Stimulated activated CD4-positive, alpha-beta T cell treated with anti-CD3 and anti-CD28 coated beads, Interleukin-1b, Interleukin-23, amount 100 ng/mL, for 24 hours (primary cell): ENCODE measurements around the gene CENATAC.
"Not testable (repeated sequence)": the region's sequence is repeated elsewhere in the genome, so short reads cannot be mapped to it uniquely, and the experiment has no call there.

Source experiments
- DNase-seq, 4 experiments: peaks; one replicate each; pipeline ENCODE4 v3.0.0-alpha.2; 2020; ENCODE audit warnings: low read depth in 4 of 4, low spot score in 1 of 4

CENATAC gene

DNA sequence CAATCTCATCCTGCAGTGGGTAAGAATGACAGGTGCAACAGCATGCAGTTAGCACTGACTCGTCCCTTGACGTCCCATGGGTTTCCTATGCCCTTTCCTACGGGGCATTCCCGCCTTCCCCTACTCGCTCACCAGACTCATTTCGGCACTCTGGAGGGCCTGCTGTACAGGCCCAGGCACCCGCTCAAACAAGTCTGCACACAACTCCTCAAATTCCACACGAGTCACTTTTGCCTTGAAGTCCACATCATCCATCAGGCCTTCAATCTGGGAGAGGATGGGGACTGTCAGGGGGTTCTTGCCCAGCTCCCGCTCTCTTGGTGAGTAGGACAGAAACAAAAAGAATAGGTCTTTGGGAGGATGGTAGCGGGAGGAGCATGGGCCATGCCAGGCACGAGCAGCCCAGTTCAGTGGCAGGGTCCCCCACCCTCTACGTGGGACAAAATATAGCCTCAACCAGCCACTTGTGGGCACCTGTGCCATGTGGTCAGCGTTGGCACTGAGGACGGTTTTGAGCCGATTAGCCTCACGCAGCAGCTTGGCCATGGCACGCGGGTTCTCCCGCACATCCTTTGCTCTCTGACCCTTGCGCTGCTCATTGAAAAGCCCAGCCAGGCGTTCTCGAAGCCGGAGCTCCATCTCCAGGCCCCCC, 54.4 kb downstream of the CENATAC start:
- DNase-seq: no peak

DNA sequence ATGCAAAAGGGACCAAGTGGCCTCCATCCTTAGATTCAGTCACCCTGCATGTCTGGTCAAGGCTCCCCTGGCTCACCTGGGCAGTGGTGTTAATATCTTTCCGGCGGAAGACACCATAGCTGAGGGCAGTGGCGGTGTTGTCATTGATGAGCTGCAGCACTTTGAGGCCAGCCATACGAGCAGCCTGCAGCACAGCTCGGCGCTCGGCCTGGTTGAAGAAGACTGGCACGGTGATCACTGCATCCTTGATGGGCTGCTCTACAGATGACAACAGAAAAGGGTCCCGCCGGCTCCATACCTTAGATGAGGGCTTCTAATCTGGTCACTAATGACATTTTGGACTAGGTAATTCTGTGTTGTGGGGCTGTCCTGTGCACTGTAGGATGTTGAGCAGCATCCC, 56.5 kb downstream of the CENATAC start:
- DNase-seq: no peak

DNA sequence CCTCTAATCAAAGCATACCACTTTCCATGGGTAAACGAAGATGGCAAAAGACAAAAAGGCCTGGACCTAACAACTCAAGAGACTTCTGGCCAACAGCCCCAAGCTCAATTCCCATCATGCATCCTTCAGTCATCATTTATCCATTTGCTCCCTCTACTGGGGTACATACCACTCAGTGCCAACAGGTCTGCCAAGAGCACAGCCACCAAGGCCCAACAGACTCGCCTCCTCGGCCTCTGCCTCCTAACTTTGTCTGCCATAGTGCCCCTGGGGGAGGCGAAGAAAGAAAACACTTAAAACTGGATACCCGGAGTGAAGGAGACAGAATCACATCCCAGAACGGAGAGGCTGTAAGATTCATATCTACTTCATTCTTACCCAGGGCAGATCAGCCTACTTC, 58.0 kb downstream of the CENATAC start:
- no peak for DNase-seq

DNA sequence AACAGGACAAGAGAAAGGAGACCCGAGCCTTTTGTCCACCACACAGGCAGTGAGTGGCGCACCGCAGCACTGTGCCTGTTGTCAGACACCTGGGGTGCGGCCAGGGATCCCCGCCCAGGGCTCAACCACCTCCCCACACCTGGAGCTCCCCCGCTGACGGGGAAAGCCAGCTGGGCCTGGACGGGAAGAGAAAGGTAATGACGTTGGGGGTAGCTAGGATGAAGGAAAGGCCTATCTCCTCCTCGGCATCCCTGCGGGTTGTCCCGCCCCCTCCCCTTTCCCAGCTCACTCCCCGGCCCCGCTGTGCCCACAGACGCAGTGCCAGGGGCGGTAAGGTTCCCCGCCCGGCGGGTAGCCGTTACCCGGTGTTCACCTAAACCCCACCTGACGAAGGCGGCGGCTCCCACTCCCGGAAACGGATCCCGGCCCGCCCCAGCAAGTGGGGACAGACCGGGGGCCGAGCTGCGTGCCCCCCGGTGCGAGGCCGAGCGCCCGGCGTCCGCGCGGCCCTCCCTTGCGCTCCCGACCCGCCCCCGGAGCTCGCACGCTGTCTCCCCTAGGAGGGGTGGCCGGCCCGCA, 58.6 kb downstream of the CENATAC start:
- peak in 2 of 4 experiments; percentile 19 to 21 for DNase-seq

DNA sequence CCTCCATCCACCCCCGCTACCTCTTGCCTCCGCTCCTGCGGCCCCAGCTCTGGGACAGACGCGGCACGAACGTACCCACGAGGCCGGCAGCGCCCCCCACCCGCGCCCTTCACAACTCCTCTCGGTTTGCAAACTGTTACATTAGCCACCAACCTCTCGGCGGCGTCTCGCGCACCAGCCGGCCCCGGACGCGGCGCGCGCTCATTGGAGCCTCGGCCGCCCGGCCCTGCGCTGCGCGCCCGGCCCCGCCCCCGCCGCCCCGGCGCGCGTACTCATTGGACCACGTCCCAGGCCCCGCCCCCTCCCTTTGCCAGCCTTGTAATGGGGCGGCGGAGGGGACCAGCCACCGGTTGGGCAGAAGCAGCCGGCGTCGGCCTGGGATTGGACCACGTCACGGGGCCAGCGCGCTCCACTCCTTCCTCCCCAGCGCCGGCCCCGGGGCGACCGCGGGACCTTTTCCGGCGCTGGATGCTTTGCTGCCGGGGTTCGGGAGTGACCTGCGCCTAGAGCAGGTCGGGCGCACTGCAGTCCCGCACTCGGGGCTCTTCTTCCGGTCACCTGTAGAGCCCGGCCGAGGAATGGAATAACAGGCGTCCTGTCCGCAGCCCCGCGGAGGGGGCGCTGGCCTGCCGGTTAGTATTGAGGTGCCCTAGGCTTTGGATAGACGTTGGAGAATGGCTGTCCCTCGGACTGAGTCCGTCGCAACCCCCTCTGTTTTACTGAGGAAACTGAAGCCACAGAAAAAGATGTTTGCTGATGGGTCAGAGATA, 59.2 kb downstream of the CENATAC start, which contains the start of gene HYOU1:
TSS of gene HYOU1 (minus strand) at position 206 of the 770 bp plus-strand sequence. CDS start 1,045 bp downstream, outside the sequence.
- peak; percentile 98 to 100 (median 98) for DNase-seq

DNA sequence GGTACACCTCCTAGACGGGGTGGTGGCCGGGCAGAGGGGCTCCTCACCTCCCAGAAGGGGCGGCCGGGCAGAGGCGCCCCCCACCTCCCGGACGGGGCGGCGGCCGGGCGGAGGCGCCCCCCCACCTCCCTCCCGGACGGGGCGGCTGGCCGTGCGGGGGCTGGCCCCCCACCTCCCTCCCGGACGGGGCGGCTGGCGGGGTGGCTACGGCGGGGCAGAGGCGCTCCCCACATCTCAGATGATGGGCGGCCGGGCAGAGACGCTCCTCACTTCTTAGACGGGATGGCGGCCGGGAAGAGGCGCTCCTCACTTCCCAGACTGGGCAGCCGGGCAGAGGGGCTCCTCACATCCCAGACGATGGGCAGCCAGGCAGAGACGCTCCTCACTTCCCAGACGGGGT, 61.2 kb downstream of the CENATAC start:
- not testable (repeated sequence) for DNase-seq

DNA sequence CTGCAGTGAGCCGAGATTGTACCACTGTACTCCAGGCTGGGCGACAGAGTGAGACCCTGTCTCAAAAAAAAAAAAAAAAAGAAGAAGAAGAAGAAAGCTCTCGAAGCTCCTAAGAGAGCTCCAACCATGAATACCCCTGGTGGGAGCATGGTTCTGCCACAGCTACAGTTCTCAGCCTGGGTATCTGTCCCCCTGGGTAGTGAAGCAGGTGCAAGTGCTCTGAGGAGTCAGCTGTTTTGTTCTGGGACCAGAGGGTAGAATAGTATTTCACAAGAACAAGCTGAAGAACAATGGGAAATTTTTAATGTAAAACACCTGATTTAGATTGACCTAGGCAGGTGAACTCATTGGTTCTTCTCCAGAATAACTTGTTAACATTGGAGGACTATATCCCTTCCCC, 63.3 kb downstream of the CENATAC start:
- no peak for DNase-seq

DNA sequence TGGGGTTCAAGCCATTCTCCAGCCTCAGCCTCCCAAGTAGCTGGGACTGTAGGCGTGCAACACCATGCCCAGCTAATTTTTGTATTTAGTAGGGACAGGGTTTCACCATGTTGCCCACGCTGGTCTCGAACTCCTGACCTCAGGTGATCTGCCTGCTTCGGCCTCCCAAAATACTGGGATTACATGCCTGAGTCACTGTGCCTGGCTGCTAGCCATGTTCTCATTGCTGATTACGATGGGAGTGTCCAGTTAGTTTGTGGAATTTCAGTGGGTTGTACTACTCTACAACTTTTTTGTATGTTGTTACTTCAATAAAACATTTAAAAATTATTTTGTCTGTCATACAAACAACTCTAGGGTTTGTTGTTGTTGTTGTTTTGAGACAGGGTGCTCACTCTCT, 64.8 kb downstream of the CENATAC start:
- DNase-seq: no peak

DNA sequence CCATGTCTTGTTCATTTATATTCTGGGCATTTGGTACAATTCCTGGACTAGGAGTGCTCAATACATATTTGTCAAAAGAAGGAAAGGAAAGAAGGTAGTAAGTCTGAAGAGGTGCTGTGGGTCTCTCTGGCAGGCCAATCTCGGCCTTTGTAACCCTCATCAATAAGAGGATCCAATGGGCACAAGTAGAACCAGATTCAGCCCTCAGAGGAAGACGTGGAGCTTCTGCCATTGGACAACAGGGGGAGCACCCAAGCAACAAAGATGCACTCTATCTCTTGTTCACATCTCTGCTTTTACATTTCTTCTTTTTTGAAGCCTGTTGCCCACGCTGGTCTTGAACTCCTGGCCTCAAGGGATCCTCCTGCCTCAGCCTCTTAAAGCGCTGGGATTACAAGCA, 67.4 kb downstream of the CENATAC start:
- DNase-seq: no peak
